Measurements from ENCODE around the gene EIF3I.

EIF3I gene

GRCh38 chr1:32198237-32199042 is 23.8 kb upstream of the EIF3I start:
- no peak for DNase-seq (ENCODE audit: low read depth)

GRCh38 chr1:32199043-32199716 is 23.0 kb upstream of the EIF3I start:
- DNase-seq (ENCODE audit: low read depth) = no peak

GRCh38 chr1:32199717-32200072 is 22.5 kb upstream of the EIF3I start:
- DNase-seq (ENCODE audit: low read depth) = no peak

- DNase-seq (ENCODE audit: low read depth) = no peak
Observed at GRCh38 chr1:32200226-32201010, 21.8 kb upstream of the EIF3I start, which contains the start of gene CCDC28B. CCDC28B (plus strand) TSS chr1:32200595; CDS start chr1:32201936, 1,341 bp downstream.

GRCh38 chr1:32201011-32201855 is 21.0 kb upstream of the EIF3I start:
- DNase-seq (ENCODE audit: low read depth) = no peak

- DNase-seq (ENCODE audit: low read depth) = no peak
Observed at GRCh38 chr1:32204943-32205361, 17.3 kb upstream of the EIF3I start.

- DNase-seq (ENCODE audit: low read depth) = peak; percentile 56
Observed at GRCh38 chr1:32205401-32206370, 16.5 kb upstream of the EIF3I start, which contains the start of gene IQCC. IQCC (plus strand) TSS chr1:32205671; CDS start chr1:32205682, 11 bp downstream.

GRCh38 chr1:32208469-32208868 is 13.7 kb upstream of the EIF3I start:
- DNase-seq (ENCODE audit: low read depth) = no peak

- no peak for DNase-seq (ENCODE audit: low read depth)
Observed at GRCh38 chr1:32208891-32209328, 13.3 kb upstream of the EIF3I start, which contains the start of gene DCDC2B. DCDC2B (plus strand) TSS chr1:32209089; CDS start chr1:32209094, 5 bp downstream.

- DNase-seq (ENCODE audit: low read depth) = no peak
Observed at GRCh38 chr1:32215629-32216480, 6.4 kb upstream of the EIF3I start.

GRCh38 chr1:32216566-32216965 is 5.6 kb upstream of the EIF3I start:
- DNase-seq (ENCODE audit: low read depth) = no peak

GRCh38 chr1:32219022-32219421 is 3.2 kb upstream of the EIF3I start:
- DNase-seq (ENCODE audit: low read depth) = peak; percentile 75

GRCh38 chr1:32220746-32221580 is 1.2 kb upstream of the EIF3I start:
- no peak for DNase-seq (ENCODE audit: low read depth)

- no peak for DNase-seq (ENCODE audit: low read depth)
Observed at GRCh38 chr1:32221581-32221979, 627 bp upstream of the EIF3I start.

GRCh38 chr1:32223683-32224082 is 1.5 kb downstream of the EIF3I start:
- no peak for DNase-seq (ENCODE audit: low read depth)

- DNase-seq (ENCODE audit: low read depth) = no peak
Observed at GRCh38 chr1:32224285-32224684, 2.1 kb downstream of the EIF3I start.

GRCh38 chr1:32228771-32229170 is 6.6 kb downstream of the EIF3I start:
- no peak for DNase-seq (ENCODE audit: low read depth)

- no peak for DNase-seq (ENCODE audit: low read depth)
Observed at GRCh38 chr1:32231843-32232432, 9.7 kb downstream of the EIF3I start.

Measured in GM04504 (cell line).